GM18508 (cell line): ENCODE measurements around the gene APOBEC3B.
"Not testable (repeated sequence)": the region's sequence is repeated elsewhere in the genome, so short reads cannot be mapped to it uniquely, and the experiment has no call there.

Experiments
- ATAC-seq: cut with Tn5 transposase; IDR thresholded peaks from one replicate; pipeline ENCODE4 v1.9.1; 2021; ENCODE audit warnings: moderate number of reproducible peaks; ENCODE audit not compliant: insufficient read depth, unreplicated experiment

Gene APOBEC3B

DNA sequence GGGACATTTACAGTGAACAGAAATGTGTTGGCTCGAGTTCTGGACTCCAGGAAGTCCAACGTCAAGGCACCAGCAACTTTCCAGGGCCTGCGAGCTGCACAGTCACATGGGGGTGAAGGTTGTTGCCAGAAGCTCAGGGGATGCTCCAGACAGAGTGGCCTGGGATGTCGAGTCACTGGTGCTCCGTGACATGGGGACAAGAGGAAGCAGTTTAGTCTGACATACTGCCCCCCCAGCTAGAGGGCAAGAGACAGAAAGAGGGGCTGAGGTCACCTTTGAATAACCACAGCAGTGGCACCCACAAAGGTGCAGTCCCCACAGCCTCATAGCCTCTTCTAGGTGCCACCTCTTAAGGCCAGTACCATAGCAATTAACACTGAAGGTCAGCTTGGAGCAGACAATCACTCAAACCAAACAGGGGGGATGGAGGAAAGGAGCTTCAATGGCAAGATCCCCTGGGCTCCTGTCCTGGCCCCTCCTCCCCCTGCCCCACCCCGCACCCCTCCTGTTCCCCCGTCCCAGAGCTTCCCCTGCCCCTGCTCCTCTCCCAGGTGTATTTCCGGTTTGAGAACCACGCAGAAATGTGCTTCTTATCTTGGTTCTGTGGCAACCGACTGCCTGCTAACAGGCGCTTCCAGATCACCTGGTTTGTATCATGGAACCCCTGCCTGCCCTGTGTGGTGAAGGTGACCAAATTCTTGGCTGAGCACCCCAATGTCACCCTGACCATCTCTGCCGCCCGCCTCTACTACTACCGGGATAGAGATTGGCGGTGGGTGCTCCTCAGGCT is 42.6 kb downstream of the APOBEC3B start:
- no peak for ATAC-seq

DNA sequence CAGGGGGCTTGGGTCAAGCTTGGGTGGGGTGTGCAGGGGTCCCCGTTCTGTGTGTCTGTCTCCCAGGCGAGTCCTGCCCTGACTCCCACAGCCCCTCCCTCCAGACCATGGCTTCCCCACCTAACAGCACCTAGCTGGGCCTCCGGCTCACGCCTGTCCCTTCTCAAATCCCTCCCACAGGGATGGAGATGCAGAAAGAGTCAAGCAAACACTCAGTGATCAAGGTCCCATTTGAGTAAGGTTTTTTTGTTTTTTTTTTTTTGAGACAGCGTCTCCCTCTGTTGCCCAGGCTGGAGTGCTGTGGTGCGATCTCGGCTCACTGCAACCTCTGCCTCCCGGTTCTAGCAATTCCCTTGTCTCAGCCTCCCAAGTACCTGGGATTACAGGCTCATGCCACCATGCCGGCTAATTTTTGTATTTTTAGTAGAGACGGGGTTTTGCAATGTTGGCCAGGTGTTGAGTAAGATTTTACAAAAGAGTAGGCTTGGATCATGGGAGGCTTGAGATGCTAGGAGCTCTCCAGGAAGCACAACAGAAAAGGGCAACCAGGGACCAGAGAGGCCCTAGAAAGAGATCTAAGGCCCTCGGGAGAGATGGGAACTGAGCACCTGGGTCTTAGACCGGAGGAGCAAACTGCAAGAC is 44.5 kb downstream of the APOBEC3B start:
- no peak for ATAC-seq

DNA sequence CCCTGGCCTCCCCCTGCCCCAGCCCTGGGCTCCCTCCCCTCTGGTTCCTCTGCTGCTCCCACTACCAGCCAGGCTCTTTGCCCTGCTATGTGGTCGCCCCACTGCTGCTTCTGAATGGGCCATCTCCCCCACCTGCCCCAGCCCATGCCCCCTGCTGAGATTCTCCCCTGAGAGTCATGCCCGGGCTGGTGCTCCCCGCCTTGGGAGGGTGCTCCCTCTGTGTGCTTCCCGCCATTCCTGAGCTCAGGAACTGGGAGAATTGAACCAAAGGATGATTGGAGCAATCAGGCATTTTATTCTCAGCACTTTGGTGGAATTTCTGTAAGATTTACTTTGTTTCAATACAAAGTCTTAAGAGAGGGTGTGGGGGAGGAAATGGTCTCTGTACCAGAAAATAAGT is 45.6 kb downstream of the APOBEC3B start:
- ATAC-seq, result no peak

DNA sequence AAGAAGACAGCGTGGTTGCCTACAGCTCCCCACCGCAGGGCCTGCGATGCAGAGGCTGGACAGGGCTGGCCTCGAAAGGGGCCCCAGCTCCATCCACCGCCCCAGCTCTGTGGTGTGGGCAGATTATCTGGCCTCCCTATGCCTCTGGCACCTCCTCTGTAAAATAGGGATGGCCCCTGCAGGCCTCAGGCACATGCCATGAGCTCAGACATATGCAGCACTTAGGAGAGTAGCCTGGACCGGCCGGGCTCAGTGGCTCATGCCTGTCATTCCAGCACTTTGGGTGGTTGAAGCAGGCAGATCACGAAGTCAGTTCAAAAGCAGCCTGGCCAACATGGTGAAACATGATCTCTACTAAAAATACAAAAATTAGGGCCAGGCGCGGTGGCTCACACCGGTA is 46.1 kb downstream of the APOBEC3B start:
- ATAC-seq, result no peak

DNA sequence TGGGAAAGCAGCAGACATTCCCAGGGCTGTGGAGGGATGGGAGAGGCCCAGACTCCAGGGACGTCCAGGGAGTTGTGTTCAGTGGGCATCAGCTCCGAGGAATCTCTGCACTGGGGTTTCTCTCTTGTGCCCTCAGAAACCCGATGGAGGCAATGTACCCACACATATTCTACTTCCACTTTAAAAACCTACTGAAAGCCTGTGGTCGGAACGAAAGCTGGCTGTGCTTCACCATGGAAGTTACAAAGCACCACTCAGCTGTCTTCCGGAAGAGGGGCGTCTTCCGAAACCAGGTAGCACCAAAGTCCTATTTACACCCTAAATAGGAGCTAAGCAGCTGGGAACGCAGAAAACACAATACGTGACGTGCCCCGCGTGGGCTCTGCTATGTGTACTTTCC is 47.1 kb downstream of the APOBEC3B start:
- no peak for ATAC-seq

DNA sequence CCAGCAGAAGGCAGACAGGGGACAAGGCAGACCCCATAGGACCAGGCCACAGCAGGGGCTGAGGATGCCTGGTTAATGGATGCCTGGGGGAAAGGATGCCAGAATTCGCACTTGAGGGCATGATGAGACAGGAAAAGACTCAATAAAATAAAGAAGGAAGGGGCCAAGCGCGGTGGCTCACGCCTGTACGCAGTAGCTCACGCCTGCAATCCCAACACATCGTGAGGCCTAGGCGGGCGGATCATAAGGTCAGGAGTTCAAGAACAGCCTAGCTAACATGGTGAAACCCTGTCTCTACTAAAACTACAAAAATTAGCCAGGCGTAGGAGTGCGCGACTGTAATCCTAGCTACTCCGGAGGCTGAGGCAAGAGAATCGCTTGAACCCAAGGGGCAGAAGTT is 48.6 kb downstream of the APOBEC3B start:
- no peak for ATAC-seq

DNA sequence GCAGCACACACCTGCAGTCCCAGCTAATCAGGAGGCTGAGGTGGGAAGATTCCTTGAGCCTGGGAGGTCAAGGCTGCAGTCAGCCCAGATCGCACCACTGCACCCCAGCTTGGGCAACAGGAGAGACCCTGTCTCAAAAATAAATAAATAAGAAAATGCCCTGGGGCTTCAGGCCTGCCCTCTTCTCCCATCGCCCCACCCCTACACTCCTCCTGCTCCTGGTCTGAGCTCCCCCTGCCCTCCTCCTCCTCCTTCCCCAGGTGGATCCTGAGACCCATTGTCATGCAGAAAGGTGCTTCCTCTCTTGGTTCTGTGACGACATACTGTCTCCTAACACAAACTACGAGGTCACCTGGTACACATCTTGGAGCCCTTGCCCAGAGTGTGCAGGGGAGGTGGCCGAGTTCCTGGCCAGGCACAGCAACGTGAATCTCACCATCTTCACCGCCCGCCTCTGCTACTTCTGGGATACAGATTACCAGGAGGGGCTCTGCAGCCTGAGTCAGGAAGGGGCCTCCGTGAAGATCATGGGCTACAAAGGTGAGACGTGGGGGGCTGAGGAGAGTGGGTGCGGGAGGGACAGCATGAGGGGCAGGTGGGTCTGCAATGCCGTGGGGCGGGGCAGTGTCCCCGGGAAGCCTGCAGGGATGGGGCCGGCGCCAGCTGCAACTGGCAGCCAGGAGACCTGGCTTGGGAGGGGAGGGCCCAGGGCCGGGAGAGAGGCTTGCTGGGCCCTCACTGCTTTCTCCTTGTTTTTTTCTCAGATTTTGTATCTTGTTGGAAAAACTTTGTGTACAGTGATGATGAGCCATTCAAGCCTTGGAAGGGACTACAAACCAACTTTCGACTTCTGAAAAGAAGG is 49.5 kb downstream of the APOBEC3B start:
- ATAC-seq, result not testable (repeated sequence)

DNA sequence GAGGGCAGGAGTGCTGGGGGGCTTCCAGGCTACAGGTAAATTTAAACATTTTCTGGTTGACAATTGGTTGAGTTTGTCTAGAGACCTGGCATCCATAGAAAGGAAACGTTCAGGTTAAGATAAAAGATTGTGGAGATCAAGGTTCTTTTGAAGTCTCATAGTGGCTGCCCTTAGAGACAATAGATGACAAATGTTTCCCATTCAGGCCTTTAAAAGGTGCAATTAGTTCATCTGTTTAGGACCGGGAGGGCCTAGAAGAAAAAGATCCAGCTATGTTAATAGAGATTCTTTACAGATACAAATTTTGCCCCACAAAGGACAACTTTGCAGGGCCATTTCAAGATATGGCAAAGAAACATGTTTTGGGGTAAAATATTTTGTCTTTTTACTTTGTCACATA is 54.9 kb downstream of the APOBEC3B start:
- not testable (repeated sequence) for ATAC-seq

DNA sequence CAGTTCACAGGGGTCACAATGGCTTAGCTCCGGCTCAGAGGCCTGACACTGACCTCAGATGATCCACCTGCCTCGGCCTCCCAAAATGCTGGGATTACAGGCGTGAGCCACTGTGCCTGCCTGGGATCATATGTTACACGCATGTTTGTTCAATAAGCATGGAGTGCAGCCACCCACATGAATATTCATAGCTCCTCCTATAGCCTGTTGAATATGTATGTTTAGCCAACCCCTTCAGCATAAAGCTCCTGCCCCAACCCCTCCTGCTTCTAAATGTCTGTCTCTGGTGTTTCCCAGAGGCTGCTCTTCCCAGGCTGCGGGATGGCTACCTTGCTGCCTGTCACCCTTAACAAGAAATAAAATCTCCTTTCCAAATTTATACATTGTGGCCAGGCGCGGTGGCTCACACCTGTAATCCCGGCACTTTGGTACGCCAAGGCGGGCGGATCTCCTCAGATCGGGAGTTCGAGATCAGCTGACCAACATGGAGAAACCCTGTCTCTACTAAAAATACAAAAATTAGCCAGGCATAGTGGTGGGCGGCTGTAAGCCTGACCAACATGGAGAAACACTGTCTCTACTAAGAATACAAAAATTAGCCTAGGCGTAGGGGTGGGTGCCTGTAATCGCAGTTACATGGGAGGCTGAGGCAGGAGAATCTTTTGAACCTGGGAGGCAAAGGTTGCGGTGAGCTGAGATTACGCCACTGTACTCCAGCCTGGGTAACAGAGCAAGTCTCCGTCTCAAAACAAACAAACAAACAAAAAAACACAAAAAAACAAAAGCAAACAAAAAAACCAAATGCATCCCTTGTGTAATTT is 57.4 kb downstream of the APOBEC3B start:
- ATAC-seq, result no peak

DNA sequence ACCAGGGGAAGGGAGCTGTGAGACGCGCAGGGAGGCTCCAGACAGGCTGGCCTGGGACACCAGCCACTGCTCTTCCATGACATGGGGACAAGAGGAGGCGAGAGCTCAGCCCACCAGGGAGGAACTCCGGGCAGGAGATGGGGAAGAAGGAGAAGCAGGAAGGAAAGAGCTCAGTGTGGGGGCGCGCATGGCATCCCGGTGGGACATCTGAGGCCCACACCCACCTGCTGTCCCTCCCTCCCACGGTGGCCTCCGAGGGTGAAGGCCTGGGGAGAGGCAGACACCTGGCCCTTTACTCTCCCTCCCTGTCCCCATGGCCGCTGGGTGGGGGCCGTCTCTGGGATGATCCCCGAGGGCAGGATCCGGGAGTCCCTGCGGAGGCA is 58.0 kb downstream of the APOBEC3B start:
- ATAC-seq, result not testable (repeated sequence)

DNA sequence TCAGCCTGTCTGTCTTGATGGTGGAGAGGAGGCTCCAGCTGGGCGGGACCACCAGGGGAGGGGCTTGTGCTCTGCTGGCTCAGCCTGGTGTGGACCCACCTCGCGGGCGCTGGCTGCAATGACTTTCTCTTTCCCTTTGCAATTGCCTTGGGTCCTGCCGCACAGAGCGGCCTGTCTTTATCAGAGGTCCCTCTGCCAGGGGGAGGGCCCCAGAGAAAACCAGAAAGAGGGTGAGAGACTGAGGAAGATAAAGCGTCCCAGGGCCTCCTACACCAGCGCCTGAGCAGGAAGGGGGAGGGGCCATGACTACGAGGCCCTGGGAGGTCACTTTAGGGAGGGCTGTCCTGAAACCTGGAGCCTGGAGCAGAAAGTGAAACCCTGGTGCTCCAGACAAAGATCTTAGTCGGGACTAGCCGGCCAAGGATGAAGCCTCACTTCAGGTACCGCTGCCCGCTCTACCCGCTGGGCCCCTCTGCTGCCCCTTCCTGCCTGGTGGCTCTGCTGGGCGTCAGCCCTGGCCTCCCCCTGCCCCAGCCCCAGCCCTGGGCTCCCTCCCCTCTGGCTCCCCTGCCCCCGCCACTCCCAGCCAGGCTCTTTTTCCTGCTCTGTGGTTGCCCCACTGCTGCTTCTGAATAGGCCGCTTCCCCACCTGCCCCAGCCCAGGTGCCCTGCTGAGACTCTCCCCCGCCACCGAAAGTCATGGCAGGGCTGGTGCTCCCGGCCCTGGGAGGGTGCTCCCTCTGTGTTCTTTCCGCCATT is 58.6 kb downstream of the APOBEC3B start, which contains the start of gene APOBEC3F:
TSS of gene APOBEC3F (plus strand) at position 327 of the 759 bp plus-strand sequence. CDS start at position 424, 97 bp downstream.
- ATAC-seq, result not testable (repeated sequence)

DNA sequence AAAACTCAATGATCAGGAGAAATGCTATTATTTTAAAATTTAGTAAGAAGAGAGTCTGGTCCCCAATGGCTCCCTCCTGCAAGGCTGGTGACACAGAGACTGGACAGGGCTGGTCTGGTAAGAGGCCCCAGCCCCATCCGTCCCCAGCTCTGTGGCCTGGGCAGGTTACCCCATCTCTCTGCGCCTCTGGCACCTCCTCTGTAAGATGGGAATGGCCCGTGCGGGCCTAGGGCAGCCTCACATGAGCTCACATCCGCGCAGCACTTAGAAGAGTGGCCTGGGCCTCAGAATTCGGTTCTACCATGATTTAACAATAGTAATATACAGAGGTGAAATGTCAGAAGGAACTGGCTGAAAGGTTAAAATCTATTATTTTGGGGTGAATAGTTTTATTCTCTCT is 59.8 kb downstream of the APOBEC3B start:
- ATAC-seq, result no peak
